T-cell (primary cell): ENCODE data around the gene ITPR1. TPM values are rescaled to one million over a fixed set of nuclear protein-coding genes. Genes with fewer than 3 reads are reported as not detected.

Experiments
- ATAC-seq, 4 experiments: fragments of 200-7000 bp in 3 of 4; fragments of 150-1000 bp in 1 of 4; cut with Tn5 transposase; replicated peaks in 1 of 4; 1 replicate in 3 of 4; 2 replicates in 1 of 4; pipeline ENCODE4 v1.10.0; 2021; ENCODE audit warnings: moderate library complexity in 3 of 4, mild to moderate bottlenecking in 2 of 4, moderate number of reproducible peaks in 1 of 4
- CTCF ChIA-PET, 2 donors: fragments of 300-600 bp; sonication (Branson Sonifier 250); formaldehyde crosslinking; loops; one replicate each; lab custom pipeline; 2022; ENCODE audit warnings: antibody characterized with exemption in 2 of 2; lab: Charles Lee
- POLR2A ChIA-PET, 2 donors: fragments of 300-600 bp; sonication (Branson Sonifier 250); formaldehyde crosslinking; loops; one replicate each; lab custom pipeline; 2022; ENCODE audit warnings: antibody characterized with exemption in 2 of 2; lab: Charles Lee
- DNase-seq, 35 experiments: peaks; one replicate each; pipeline versions ENCODE4 v3.0.0 to v3.0.0-alpha.2; 2013 to 2023
- H3K27ac ChIP-seq: one replicate; pipeline ENCODE4 v1.5.1; 2013; ENCODE audit warnings: low read length
- H3K27me3 ChIP-seq, 2 experiments: replicated peaks in 1 of 2; 1 replicate in 1 of 2; 2 replicates in 1 of 2; pipeline versions ENCODE4 v1.6.1 to v1.7.0; 2013; ENCODE audit warnings: low read length in 1 of 2, mixed read lengths in 1 of 2; ENCODE audit not compliant: control insufficient read depth in 2 of 2, insufficient read depth in 2 of 2; ENCODE audit errors: extremely low read depth in 1 of 2
- H3K36me3 ChIP-seq, 2 donors: 1 replicate in 1 of 2; 2 replicates in 1 of 2; pipeline versions ENCODE4 v1.6.1 to v1.7.0; 2013; ENCODE audit warnings: low read length in 1 of 2; ENCODE audit not compliant: control insufficient read depth in 2 of 2, insufficient read depth in 1 of 2; ENCODE audit errors: extremely low read depth in 1 of 2
- H3K4me1 ChIP-seq, 2 experiments: 1 replicate in 1 of 2; 2 replicates in 1 of 2; pipeline versions ENCODE4 v1.6.1 to v1.7.0; 2013; ENCODE audit warnings: low read length in 2 of 2, mixed read lengths in 1 of 2; ENCODE audit not compliant: insufficient read depth in 2 of 2, control insufficient read depth in 1 of 2; ENCODE audit errors: extremely low read depth in 1 of 2
- H3K4me3 ChIP-seq, 2 donors: 1 replicate in 1 of 2; 2 replicates in 1 of 2; pipeline versions ENCODE4 v1.5.1 to v1.7.0; 2013; ENCODE audit warnings: mild to moderate bottlenecking in 2 of 2, low read length in 1 of 2, moderate library complexity in 1 of 2; ENCODE audit not compliant: control insufficient read depth in 1 of 2; ENCODE audit errors: extremely low read depth in 1 of 2
- H3K9me3 ChIP-seq: 2 replicates; pipeline ENCODE4 v1.7.0; 2013
- H3K27ac Mint-ChIP-seq, 2 donors: one replicate each; pipeline ENCODE4 v1.8.0; 2020 to 2021; ENCODE audit warnings: mild to moderate bottlenecking in 2 of 2, mixed read lengths in 2 of 2
- H3K27me3 Mint-ChIP-seq, 2 donors: one replicate each; pipeline ENCODE4 v1.8.0; 2021 to 2022; ENCODE audit warnings: mixed read lengths in 2 of 2
- H3K36me3 Mint-ChIP-seq: one replicate; pipeline ENCODE4 v1.8.0; 2021; ENCODE audit warnings: mixed read lengths
- H3K4me1 Mint-ChIP-seq, 3 donors: one replicate each; pipeline ENCODE4 v1.8.0; 2020 to 2022; ENCODE audit warnings: mixed read lengths in 3 of 3, mild to moderate bottlenecking in 1 of 3
- H3K4me3 Mint-ChIP-seq, 3 donors: one replicate each; pipeline ENCODE4 v1.8.0; 2020 to 2022; ENCODE audit warnings: mild to moderate bottlenecking in 3 of 3, mixed read lengths in 3 of 3, moderate library complexity in 3 of 3
- H3K9me3 Mint-ChIP-seq, 3 donors: one replicate each; pipeline ENCODE4 v1.8.0; 2020 to 2022; ENCODE audit warnings: mixed read lengths in 3 of 3
- WGBS: methylation state at CpG from one replicate; pipeline ENCODE4 v1.1.5; 2013; ENCODE audit warnings: missing lambda C conversion rate; ENCODE audit not compliant: insufficient coverage; 5-methylcytosine and 5-hydroxymethylcytosine counted together
- total RNA-seq, 35 experiments: library from RNA in 6 of 35; stranded (reverse) in 6 of 35; fragments of 120-200 nt in 1 of 35; gene quantifications; one replicate each; pipeline versions ENCODE4 v1.2.1 to v1.2.4 and lab custom pipeline; 2013 to 2026

ITPR1 gene
- total RNA-seq, 5 donors from 2014 or later (not counting 1 experiment from before 2014, with no cell fraction given), result 53.8 to 105 (median 73.1) TPM

DNA sequence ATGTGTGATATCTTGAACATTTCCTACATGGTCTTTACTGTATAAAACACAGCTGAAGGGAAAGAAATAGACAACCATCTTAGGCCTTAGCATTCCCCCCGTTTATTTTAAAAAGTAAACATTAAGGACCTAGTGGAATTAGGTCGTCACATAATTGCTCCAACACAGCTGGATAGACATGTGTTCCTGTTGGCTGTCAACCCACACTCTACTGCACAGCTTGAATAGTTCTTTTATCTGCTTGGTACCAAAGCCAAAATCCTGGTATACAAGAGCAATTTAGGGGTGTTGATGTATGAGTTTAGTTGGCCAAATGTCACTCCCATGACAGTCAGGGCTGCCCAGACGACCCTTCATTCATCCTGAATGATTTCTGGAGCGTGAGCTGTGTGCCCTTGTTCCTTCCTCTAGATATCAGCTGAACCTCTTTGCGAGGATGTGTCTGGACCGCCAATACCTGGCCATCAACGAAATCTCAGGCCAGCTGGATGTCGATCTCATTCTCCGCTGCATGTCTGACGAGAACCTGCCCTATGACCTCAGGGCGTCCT is 179.7 kb downstream of the ITPR1 start:
- Mint-ChIP-seq H3K27me3 (no peaks in the 10 kb centered on the region), H3K27ac (no peak overlapping the region), H3K4me3 (no peak overlapping the region), H3K4me1 (no peaks in the 10 kb centered on the region), H3K36me3 (peaks cover 86% of the 10 kb centered on the region), H3K9me3 (no peaks in the 10 kb centered on the region)
- DNase-seq, result no peak
- CTCF ChIA-PET, result interaction anchor here in 1 of 2 donors (1.3 kb wide), 1 partner anchor 11 kb away, joined by 4 read pairs; no protein-coding TSS in a partner anchor
- H3K27me3 ChIP-seq, result no peaks in the 10 kb centered on the region
- H3K27ac ChIP-seq, result no peak overlapping the region
- H3K4me1 ChIP-seq, result no peaks in the 10 kb centered on the region
- POLR2A ChIA-PET, result no interaction called here
- ATAC-seq, result no peak
- WGBS, result 98% methylated on average over 10 of the region's 11 CpGs
- no peak overlapping the region for H3K4me3 ChIP-seq
- H3K9me3 ChIP-seq, result no peaks in the 10 kb centered on the region
- H3K36me3 ChIP-seq, result peaks cover 0 to 85% of the 10 kb centered on the region in 2 donors

DNA sequence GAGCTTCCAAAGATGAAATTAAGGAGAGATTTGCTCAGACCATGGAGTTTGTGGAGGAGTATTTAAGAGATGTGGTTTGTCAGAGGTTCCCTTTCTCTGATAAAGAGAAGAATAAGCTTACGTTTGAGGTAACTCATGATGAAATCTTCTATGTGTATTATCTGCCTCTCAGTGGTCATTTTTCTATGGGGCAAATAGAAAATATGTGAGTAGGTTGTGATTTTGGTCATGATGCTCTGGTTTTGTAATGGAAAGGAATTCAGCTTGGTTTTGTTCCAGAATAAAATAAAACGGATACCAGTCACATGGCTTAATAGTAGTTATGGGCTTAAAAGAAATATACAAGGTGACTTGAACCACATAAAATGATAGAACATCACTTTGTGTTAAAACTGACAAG is 181.1 kb downstream of the ITPR1 start:
- H3K27me3 Mint-ChIP-seq, result no peaks in the 10 kb centered on the region
- ChIA-PET CTCF (interaction anchor here (0.5 to 1.3 kb wide), 3 partner anchors 10 to 41 kb away, joined by 3 to 5 read pairs (median 4); no protein-coding TSS in a partner anchor), POLR2A (interaction anchor here in 1 of 2 donors (1.0 kb wide), 1 partner anchor 16 kb away, joined by 3 read pairs; no protein-coding TSS in a partner anchor)

DNA sequence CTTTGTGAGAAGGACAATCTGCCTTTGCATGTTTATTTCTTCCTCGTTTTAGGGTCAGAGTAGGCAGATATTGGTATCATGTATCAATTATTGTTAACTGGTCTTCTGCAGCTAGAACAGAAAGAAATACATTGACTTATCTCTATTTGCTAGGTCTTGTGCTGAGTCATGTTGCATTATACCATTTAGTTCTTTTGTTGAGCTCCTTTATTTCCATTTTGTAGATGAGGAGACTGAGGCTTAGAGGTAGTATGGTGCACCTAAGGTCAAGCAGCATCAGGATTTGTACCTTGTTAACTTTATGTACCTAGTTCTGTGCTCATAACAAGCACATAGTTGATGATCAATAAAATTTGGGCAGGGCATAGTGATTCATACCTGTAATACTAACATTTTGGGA is 182.6 kb downstream of the ITPR1 start:
- no peaks in the 10 kb centered on the region for H3K9me3 ChIP-seq
- no CpG with 5 or more reads among the region's 1 CpG for WGBS
- ChIA-PET CTCF (interaction anchor here in 1 of 2 donors (0.6 kb wide), 1 partner anchor 325 kb away, joined by 3 read pairs; no protein-coding TSS in a partner anchor), POLR2A (no interaction called here)
- no peak overlapping the region for H3K27ac ChIP-seq
- Mint-ChIP-seq H3K36me3 (peaks cover 82% of the 10 kb centered on the region), H3K27me3 (no peaks in the 10 kb centered on the region), H3K4me1 (no peaks in the 10 kb centered on the region), H3K27ac (no peak overlapping the region), H3K9me3 (no peaks in the 10 kb centered on the region), H3K4me3 (no peak overlapping the region)
- no peaks in the 10 kb centered on the region for H3K4me1 ChIP-seq
- DNase-seq, result no peak
- H3K27me3 ChIP-seq, result no peaks in the 10 kb centered on the region
- H3K36me3 ChIP-seq, result peaks cover 0 to 83% of the 10 kb centered on the region in 2 donors
- no peak overlapping the region for H3K4me3 ChIP-seq
- ATAC-seq, result no peak

More for the DNA sequence above, 181.1 kb downstream of the ITPR1 start:
- Histone ChIP-seq H3K4me3 (no peak overlapping the region), H3K9me3 (no peaks in the 10 kb centered on the region), H3K27ac (no peak overlapping the region), H3K27me3 (no peaks in the 10 kb centered on the region), H3K4me1 (no peaks in the 10 kb centered on the region), H3K36me3 (peaks cover 0 to 83% of the 10 kb centered on the region in 2 donors)
- no peak overlapping the region for H3K4me3 Mint-ChIP-seq
- H3K27ac Mint-ChIP-seq, result no peak overlapping the region
- H3K9me3 Mint-ChIP-seq, result no peaks in the 10 kb centered on the region
- ATAC-seq (no peak), DNase-seq (no peak)
- peaks cover 87% of the 10 kb centered on the region for H3K36me3 Mint-ChIP-seq
- no peaks in the 10 kb centered on the region for H3K4me1 Mint-ChIP-seq
- WGBS, result 86% methylated on average over 1 of the region's 2 CpGs

DNA sequence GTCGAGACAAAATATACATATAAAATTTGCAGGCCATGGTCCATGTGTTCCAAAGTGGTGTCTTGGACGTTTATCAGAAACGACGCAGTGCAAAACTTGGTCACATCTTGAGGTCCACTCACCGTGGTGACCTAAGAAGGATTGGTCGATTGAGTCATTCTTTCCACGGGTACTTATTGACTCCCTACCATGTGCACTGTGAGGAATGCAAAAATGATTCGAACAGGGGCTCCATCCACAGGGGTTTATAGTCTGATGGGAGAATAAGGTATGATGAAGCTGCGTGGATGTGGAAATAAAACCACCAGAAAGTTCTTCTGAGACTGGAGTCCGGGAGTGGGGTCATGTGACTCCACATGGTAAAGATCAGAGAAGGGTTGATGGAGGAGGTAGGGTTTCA is 185.2 kb downstream of the ITPR1 start:
- ATAC-seq, result no peak
- peaks cover 80% of the 10 kb centered on the region for H3K36me3 Mint-ChIP-seq
- POLR2A ChIA-PET, result no interaction called here
- H3K4me3 ChIP-seq, result no peak overlapping the region
- no peaks in the 10 kb centered on the region for H3K9me3 ChIP-seq
- H3K27ac Mint-ChIP-seq, result no peak overlapping the region
- WGBS, result 91% methylated on average over 9 of the region's 10 CpGs
- CTCF ChIA-PET, result no interaction called here
- no peak overlapping the region for H3K4me3 Mint-ChIP-seq
- no peaks in the 10 kb centered on the region for H3K4me1 ChIP-seq
- H3K36me3 ChIP-seq, result peaks cover 6 to 74% of the 10 kb centered on the region in 2 donors
- no peaks in the 10 kb centered on the region for H3K27me3 ChIP-seq
- H3K27ac ChIP-seq, result no peak overlapping the region
- DNase-seq, result no peak
- H3K4me1 Mint-ChIP-seq, result no peaks in the 10 kb centered on the region
- no peaks in the 10 kb centered on the region for H3K9me3 Mint-ChIP-seq
- H3K27me3 Mint-ChIP-seq, result no peaks in the 10 kb centered on the region

DNA sequence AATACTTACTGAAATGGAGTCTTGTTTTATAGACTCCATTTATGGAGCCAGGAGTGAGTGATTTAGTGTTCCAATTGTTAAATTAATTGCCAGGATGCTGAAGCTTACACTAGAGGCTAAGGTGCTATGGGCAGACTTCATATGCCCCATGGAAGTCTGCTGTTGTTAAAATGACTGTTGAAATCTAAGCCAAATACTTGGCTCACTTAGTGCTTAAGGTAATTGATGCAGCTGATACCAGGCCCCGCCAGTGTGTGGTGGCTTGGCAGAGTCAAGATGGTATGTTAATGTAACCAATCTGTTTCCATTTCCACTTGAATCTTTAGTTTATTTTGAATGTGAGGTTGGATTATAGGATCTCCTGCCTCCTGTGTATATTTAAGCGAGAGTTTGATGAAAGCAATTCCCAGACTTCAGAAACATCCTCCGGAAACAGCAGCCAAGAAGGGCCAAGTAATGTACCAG is 187.1 kb downstream of the ITPR1 start:
- peaks cover 83% of the 10 kb centered on the region for H3K36me3 Mint-ChIP-seq

DNA sequence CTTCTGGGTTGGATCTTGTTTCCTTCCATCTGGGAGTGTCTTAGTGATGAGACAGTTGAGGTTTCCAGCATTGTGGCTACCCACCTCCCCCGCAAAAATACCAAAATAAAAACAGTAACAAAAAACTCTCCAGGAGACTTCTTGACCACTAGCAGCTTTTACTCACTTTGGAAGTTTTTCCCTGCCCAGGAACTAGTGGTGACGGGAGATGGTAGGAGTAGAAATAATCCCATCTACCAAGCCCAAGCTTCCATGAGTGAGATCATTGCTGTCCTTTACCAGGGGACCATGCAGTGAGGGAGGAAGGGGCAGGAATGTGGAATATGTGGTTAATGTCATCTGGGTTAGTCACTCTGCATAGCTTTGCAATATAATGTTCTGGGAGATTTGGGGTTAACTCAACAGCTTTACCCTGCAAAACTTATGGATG is 187.7 kb downstream of the ITPR1 start:
- Mint-ChIP-seq H3K36me3 (peaks cover 85% of the 10 kb centered on the region), H3K4me3 (no peak overlapping the region), H3K27ac (no peak overlapping the region), H3K27me3 (no peaks in the 10 kb centered on the region), H3K4me1 (no peaks in the 10 kb centered on the region), H3K9me3 (no peaks in the 10 kb centered on the region)
- ChIA-PET CTCF (no interaction called here), POLR2A (interaction anchor here in 1 of 2 donors (0.7 kb wide), 1 partner anchor 227 kb away, joined by 3 read pairs; no protein-coding TSS in a partner anchor)
- no peaks in the 10 kb centered on the region for H3K4me1 ChIP-seq
- no peaks in the 10 kb centered on the region for H3K27me3 ChIP-seq
- H3K27ac ChIP-seq, result no peak overlapping the region
- ATAC-seq (no peak), DNase-seq (no peak)
- no CpG with 5 or more reads among the region's 2 CpGs for WGBS
- no peak overlapping the region for H3K4me3 ChIP-seq
- peaks cover 14 to 79% of the 10 kb centered on the region in 2 donors for H3K36me3 ChIP-seq
- no peaks in the 10 kb centered on the region for H3K9me3 ChIP-seq

More for the DNA sequence above, 187.1 kb downstream of the ITPR1 start:
- no peak overlapping the region for H3K4me3 ChIP-seq
- POLR2A ChIA-PET, result no interaction called here
- no peaks in the 10 kb centered on the region for H3K27me3 ChIP-seq
- no peak overlapping the region for H3K4me3 Mint-ChIP-seq
- H3K4me1 ChIP-seq, result no peaks in the 10 kb centered on the region
- ATAC-seq, result no peak
- WGBS, result 100% methylated on average over 2 of the region's 3 CpGs
- no peaks in the 10 kb centered on the region for H3K4me1 Mint-ChIP-seq
- H3K36me3 ChIP-seq, result peaks cover 14 to 78% of the 10 kb centered on the region in 2 donors
- H3K27ac ChIP-seq, result no peak overlapping the region
- no peak overlapping the region for H3K27ac Mint-ChIP-seq
- H3K9me3 Mint-ChIP-seq, result no peaks in the 10 kb centered on the region
- no peak for DNase-seq
- CTCF ChIA-PET, result interaction anchor here in 1 of 2 donors (0.6 kb wide), 1 partner anchor 364 kb away, joined by 4 read pairs; no protein-coding TSS in a partner anchor
- no peaks in the 10 kb centered on the region for H3K27me3 Mint-ChIP-seq
- no peaks in the 10 kb centered on the region for H3K9me3 ChIP-seq
